Central memory CD8-positive, alpha-beta T cell (primary cell): ENCODE results near the gene ATP9B.
A peak's percentile ranks its signal among the peaks of the same experiment; 100 is the strongest.

Experiments
- ATAC-seq: fragments of 150-1000 bp; cut with Tn5 transposase; replicated peaks from 2 replicates; pipeline ENCODE4 v1.10.0; 2022; ENCODE audit warnings: mild to moderate bottlenecking, moderate FRiP score, moderate number of reproducible peaks; ENCODE audit not compliant: poor library complexity, severe bottlenecking; ENCODE audit errors: extremely low read depth
- DNase-seq, 2 donors: peaks; one replicate each; pipeline ENCODE4 v3.0.0; 2021; ENCODE audit warnings: low spot score in 2 of 2
- H3K27ac Mint-ChIP-seq: one replicate; pipeline ENCODE4 v1.8.0; 2022; ENCODE audit warnings: low read depth, mild to moderate bottlenecking, moderate library complexity, mixed read lengths
- H3K27me3 Mint-ChIP-seq: one replicate; pipeline ENCODE4 v1.8.0; 2022; ENCODE audit warnings: mixed read lengths
- H3K36me3 Mint-ChIP-seq: one replicate; pipeline ENCODE4 v1.8.0; 2022; ENCODE audit warnings: mild to moderate bottlenecking, moderate library complexity, mixed read lengths; ENCODE audit not compliant: insufficient read depth
- H3K4me1 Mint-ChIP-seq: one replicate; pipeline ENCODE4 v1.8.0; 2022; ENCODE audit warnings: mixed read lengths
- H3K4me3 Mint-ChIP-seq: one replicate; pipeline ENCODE4 v1.8.0; 2022; ENCODE audit warnings: mild to moderate bottlenecking, moderate library complexity, mixed read lengths
- H3K9me3 Mint-ChIP-seq: one replicate; pipeline ENCODE4 v1.8.0; 2022; ENCODE audit warnings: mixed read lengths

The ATP9B gene

GRCh38 chr18:79191956-79192355 lies 122.8 kb downstream of the ATP9B start:
- Mint-ChIP-seq H3K4me1 (peaks cover 14% of the 10 kb centered on the region), H3K36me3 (peaks cover 9% of the 10 kb centered on the region), H3K27ac (peak overlapping the region; percentile 16), H3K4me3 (peak overlapping the region; percentile 36), H3K9me3 (no peaks in the 10 kb centered on the region), H3K27me3 (no peaks in the 10 kb centered on the region)
- DNase-seq (no peak), ATAC-seq (peak; percentile 96)

GRCh38 chr18:79193826-79194225 lies 124.6 kb downstream of the ATP9B start:
- no peak for ATAC-seq
- H3K36me3 Mint-ChIP-seq = peaks cover 11% of the 10 kb centered on the region
- H3K9me3 Mint-ChIP-seq = no peaks in the 10 kb centered on the region
- DNase-seq = no peak
- no peaks in the 10 kb centered on the region for H3K27me3 Mint-ChIP-seq
- H3K4me1 Mint-ChIP-seq = peaks cover 14% of the 10 kb centered on the region
- no peak overlapping the region for H3K4me3 Mint-ChIP-seq
- no peak overlapping the region for H3K27ac Mint-ChIP-seq

GRCh38 chr18:79195716-79196683 lies 126.8 kb downstream of the ATP9B start:
- Mint-ChIP-seq H3K9me3 (no peaks in the 10 kb centered on the region), H3K4me1 (peaks cover 24% of the 10 kb centered on the region), H3K4me3 (no peak overlapping the region), H3K27me3 (no peaks in the 10 kb centered on the region), H3K27ac (no peak overlapping the region), H3K36me3 (peaks cover 11% of the 10 kb centered on the region)
- ATAC-seq = no peak
- DNase-seq = no peak

GRCh38 chr18:79197531-79197930 lies 128.3 kb downstream of the ATP9B start:
- peaks cover 11% of the 10 kb centered on the region for H3K36me3 Mint-ChIP-seq
- H3K9me3 Mint-ChIP-seq = no peaks in the 10 kb centered on the region
- no peaks in the 10 kb centered on the region for H3K27me3 Mint-ChIP-seq
- DNase-seq (no peak), ATAC-seq (no peak)
- no peak overlapping the region for H3K27ac Mint-ChIP-seq
- peaks cover 15% of the 10 kb centered on the region for H3K4me1 Mint-ChIP-seq
- no peak overlapping the region for H3K4me3 Mint-ChIP-seq

GRCh38 chr18:79199691-79200374 lies 130.6 kb downstream of the ATP9B start:
- Mint-ChIP-seq H3K9me3 (no peaks in the 10 kb centered on the region), H3K36me3 (peaks cover 7% of the 10 kb centered on the region), H3K27me3 (no peaks in the 10 kb centered on the region), H3K4me3 (no peak overlapping the region), H3K27ac (peak overlapping the region; percentile 74), H3K4me1 (peaks cover 22% of the 10 kb centered on the region)
- DNase-seq (no peak), ATAC-seq (peak; percentile 86)

- no peak for DNase-seq
- no peak overlapping the region for H3K4me3 Mint-ChIP-seq
- no peak for ATAC-seq
- H3K9me3 Mint-ChIP-seq = no peaks in the 10 kb centered on the region
- H3K4me1 Mint-ChIP-seq = peaks cover 22% of the 10 kb centered on the region
- H3K36me3 Mint-ChIP-seq = peaks cover 7% of the 10 kb centered on the region
- H3K27ac Mint-ChIP-seq = peak overlapping the region; percentile 74
- H3K27me3 Mint-ChIP-seq = no peaks in the 10 kb centered on the region
Observed at GRCh38 chr18:79200546-79201268, 131.5 kb downstream of the ATP9B start.

- H3K4me1 Mint-ChIP-seq = peaks cover 22% of the 10 kb centered on the region
- H3K4me3 Mint-ChIP-seq = no peak overlapping the region
- no peaks in the 10 kb centered on the region for H3K27me3 Mint-ChIP-seq
- DNase-seq (no peak), ATAC-seq (peak; percentile 24)
- H3K27ac Mint-ChIP-seq = peak overlapping the region; percentile 9
- peaks cover 17% of the 10 kb centered on the region for H3K36me3 Mint-ChIP-seq
- no peaks in the 10 kb centered on the region for H3K9me3 Mint-ChIP-seq
Observed at GRCh38 chr18:79203017-79203605, 133.9 kb downstream of the ATP9B start.

- H3K4me3 Mint-ChIP-seq = no peak overlapping the region
- peaks cover 24% of the 10 kb centered on the region for H3K4me1 Mint-ChIP-seq
- no peaks in the 10 kb centered on the region for H3K9me3 Mint-ChIP-seq
- H3K36me3 Mint-ChIP-seq = peaks cover 13% of the 10 kb centered on the region
- ATAC-seq = no peak
- H3K27ac Mint-ChIP-seq = no peak overlapping the region
- no peak for DNase-seq
- no peaks in the 10 kb centered on the region for H3K27me3 Mint-ChIP-seq
Observed at GRCh38 chr18:79204889-79205807, 136.0 kb downstream of the ATP9B start.

GRCh38 chr18:79206444-79206843 lies 137.2 kb downstream of the ATP9B start:
- H3K4me1 Mint-ChIP-seq = peaks cover 23% of the 10 kb centered on the region
- no peaks in the 10 kb centered on the region for H3K27me3 Mint-ChIP-seq
- no peaks in the 10 kb centered on the region for H3K9me3 Mint-ChIP-seq
- H3K36me3 Mint-ChIP-seq = peaks cover 13% of the 10 kb centered on the region
- H3K27ac Mint-ChIP-seq = no peak overlapping the region
- no peak overlapping the region for H3K4me3 Mint-ChIP-seq
- DNase-seq (no peak), ATAC-seq (no peak)

- no peaks in the 10 kb centered on the region for H3K9me3 Mint-ChIP-seq
- no peaks in the 10 kb centered on the region for H3K27me3 Mint-ChIP-seq
- peaks cover 11% of the 10 kb centered on the region for H3K36me3 Mint-ChIP-seq
- no peak overlapping the region for H3K27ac Mint-ChIP-seq
- no peak for DNase-seq
- H3K4me1 Mint-ChIP-seq = peaks cover 11% of the 10 kb centered on the region
- H3K4me3 Mint-ChIP-seq = no peak overlapping the region
- ATAC-seq = no peak
Observed at GRCh38 chr18:79208906-79209305, 139.7 kb downstream of the ATP9B start.

GRCh38 chr18:79210002-79210910 lies 141.1 kb downstream of the ATP9B start:
- Mint-ChIP-seq H3K9me3 (no peaks in the 10 kb centered on the region), H3K36me3 (peaks cover 11% of the 10 kb centered on the region), H3K27me3 (no peaks in the 10 kb centered on the region), H3K27ac (peak overlapping the region; percentile 39), H3K4me1 (peaks cover 11% of the 10 kb centered on the region), H3K4me3 (no peak overlapping the region)
- ATAC-seq (no peak), DNase-seq (no peak)
